ENCODE results near the gene ZBTB24.

- TF ChIP-seq CTCF (conservative IDR thresholded peaks at IDR 0.05 in 1 of 2, IDR thresholded peaks at IDR 0.05 in 1 of 2; ENCODE audit: low read depth in 1 of 2, low read length in 2 of 2) (no peak), EZH2 (IDR thresholded peaks at IDR 0.05; ENCODE audit: low read length, missing control alignments) (no peak)
Measured at GRCh38 chr6:109451376-109451775, 31.6 kb downstream of the ZBTB24 start.
